Activated CD4-positive, CD25-positive, alpha-beta regulatory T cell treated with anti-CD3 and anti-CD28 coated beads, Interleukin-2, amount 50 U/mL, for 24 hours (primary cell): ENCODE measurements around the gene CDKAL1.

Experiments
- ATAC-seq, 2 donors: fragments of 150-1000 bp; cut with Tn5 transposase; one replicate each; pipeline ENCODE4 v1.10.0; 2021; ENCODE audit warnings: mild to moderate bottlenecking in 1 of 2, moderate library complexity in 1 of 2

Gene CDKAL1

DNA sequence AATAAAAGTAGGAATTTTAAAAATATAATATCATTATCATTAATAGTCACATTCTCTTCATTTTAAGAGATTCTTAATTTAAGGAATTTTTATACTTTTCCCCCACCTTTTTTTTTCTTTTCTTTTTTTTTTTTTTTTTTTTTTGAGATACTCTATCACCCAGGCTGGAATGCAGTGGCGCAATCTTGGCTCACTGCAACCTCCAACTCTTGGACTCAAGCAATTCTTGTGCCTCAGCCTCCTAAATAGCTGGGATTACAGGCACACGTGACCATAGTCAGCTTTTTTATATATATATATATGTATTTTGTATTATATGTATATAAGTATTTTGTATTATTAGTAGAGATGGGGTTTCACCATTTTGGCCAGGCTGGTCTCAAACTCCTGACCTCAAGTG lies 457.7 kb downstream of the CDKAL1 start:
- ATAC-seq = no peak

DNA sequence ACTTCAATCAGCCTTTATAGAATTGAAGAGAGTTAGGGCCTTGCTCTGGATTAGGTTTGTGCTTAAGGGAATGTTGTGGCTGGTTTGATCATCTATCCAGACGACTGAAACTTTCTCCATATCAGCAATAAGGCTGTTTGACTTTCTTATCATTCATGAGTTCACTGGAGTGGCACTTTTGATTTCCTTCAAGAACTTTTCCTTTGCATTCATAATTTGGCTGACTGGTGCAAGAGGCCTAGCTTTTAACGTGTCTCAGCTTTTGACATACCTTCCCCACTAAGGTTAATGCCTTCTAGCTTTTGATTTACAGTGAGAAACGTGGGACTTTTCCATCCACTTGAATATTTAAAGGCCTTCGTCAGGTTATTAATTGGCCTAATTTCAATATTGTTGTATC lies 461.8 kb downstream of the CDKAL1 start:
- ATAC-seq = no peak

DNA sequence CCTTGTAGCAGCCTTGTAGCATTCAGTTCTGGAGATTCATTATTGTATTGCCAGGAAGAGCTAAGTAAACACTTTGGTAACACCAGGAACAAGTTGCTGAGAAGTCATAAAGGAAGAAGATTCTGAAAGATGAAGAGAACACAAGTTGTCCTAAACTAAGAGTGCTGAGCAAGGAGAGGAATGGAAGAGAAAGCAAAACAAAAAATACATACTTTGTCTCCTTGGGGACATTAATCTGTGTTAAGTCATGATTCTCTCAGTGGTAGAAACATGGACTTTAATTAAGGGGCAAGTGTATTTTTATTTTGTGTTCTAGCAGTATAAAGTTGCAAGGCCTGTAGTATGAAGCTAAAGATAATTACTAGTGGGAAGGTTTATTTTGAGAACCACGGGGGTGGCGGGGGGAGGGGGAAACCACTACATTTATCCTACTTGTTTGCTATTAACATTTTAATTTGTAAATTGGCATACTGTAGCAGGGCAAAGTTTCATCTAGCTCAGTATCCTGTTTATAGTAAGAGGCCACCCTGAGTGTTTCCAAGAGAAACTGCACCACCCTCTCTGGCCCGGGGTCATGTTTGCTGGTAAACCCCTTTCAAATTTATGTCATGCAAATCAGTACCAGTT lies 463.0 kb downstream of the CDKAL1 start:
- ATAC-seq = no peak

DNA sequence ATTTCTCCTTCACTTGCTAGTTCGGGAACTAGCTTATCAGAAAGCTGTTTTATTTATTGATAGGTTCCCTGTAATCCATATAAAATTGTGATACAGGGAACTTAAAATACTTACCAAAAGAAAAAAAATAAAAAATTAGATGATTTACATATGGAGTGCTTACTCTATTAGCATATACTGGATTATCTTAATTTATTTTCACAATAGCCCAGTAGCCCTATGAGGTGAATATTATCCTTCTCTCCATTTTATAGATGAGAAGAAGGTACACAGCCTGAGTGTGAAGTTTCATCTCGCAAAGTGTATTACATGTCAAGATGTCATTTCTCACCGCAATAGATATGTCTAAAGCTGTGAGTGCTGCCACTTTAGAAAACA lies 463.5 kb downstream of the CDKAL1 start:
- no peak for ATAC-seq

DNA sequence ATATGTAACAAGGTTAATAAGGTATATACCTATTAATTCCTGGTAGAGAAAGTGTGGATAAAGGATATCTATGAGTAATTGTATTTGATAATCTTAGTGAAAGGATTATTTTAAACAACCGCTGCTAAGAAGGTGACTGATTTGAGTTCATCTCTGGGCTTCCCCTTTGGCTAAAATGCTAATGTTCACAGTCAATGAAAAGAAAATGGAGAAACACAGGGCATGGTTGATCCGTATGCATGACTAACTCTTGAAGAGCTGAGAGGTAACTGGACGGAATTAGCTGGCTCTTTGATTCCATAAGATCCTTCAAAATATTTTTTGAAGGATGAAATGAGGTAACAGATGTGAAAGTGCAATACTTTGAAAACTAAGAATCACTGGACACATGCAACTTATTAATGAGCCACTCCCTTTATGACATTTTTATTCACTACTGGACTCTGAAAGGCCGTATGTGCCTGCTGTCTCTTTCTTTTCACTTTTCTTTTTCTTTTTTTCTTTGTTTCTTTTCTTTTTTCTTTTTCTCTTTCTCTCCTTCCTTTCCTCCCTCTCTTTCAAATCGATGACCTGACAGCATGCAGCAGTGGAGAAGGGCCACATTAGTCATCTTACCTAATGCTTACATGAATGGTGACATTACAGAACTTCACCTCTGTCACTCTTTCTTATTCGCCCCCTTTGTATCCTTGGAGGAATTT lies 464.6 kb downstream of the CDKAL1 start:
- no peak for ATAC-seq

DNA sequence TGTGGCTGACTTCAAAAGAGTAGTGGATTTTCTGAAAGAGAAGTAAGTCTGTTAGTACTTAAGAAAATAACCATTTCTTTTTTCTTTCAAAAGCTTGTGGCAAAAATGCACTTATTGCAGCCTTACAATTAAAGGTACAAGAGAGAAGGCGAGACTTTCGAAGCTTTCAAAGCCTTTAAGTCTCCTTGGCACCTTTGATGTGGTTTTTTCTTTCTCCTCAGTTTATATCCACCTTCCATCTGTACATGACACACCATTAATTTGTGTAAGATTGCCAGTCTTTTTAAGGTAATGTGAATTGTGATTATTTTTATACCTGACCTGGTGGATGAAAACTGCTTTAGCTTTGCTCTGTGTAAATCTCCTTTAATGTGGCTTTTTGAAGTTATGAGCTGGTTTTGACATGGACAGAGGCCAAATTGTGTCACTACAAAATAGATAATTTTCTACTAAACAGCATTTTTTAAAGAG lies 466.1 kb downstream of the CDKAL1 start:
- no peak for ATAC-seq

DNA sequence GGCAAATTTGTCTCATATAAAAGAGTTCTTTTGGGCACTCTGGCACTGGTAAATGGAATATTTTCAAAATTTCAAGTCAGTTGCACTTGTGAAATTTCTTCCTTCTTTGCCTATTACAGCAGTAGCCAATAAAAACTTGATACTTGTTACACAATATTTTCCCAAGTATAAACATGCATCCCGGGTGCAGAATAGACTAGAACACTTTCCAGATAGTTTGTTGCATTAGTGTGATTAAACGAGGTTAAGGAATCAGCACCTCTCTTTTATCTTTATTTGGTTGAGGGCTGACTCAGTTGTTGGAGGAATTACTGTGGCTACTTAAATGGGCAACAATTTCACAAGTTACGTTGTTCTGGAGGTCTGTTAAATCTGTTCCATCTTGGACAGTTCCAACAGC lies 467.5 kb downstream of the CDKAL1 start:
- no peak for ATAC-seq

DNA sequence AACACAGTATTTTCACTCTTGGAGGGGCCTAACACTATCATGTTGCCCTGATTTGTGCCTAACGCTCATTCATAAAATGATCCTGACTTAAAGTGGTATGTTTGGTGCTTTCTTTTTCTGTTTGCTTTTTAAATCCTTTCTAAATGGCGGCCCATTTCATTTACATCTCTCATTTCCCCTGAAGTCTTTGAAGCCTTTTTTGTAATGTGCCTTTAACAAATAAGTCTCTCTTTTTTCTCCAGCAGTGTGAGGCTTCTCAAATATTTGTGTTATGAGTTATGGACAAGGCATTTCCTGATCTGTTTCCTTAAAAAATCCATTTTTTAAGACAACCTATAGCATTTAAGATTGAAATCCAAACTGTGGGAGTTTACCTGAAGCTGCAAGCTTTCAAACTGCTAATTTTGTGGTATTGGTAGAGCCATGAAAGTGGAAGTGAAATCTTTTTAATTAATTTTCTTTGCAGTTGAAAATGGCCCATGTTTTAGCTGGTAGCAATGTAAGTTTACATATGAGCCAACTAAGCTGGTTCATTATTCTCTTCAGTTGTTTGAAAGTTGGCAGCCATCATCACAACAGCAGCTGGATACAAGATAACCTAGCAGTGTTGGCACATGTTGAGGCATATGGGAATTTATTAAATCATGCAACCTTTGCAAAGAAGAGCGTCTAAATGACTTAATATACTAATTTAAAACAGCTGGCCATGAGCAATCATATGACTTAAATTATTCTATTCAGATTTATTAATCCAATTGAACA lies 469.7 kb downstream of the CDKAL1 start:
- no peak for ATAC-seq

DNA sequence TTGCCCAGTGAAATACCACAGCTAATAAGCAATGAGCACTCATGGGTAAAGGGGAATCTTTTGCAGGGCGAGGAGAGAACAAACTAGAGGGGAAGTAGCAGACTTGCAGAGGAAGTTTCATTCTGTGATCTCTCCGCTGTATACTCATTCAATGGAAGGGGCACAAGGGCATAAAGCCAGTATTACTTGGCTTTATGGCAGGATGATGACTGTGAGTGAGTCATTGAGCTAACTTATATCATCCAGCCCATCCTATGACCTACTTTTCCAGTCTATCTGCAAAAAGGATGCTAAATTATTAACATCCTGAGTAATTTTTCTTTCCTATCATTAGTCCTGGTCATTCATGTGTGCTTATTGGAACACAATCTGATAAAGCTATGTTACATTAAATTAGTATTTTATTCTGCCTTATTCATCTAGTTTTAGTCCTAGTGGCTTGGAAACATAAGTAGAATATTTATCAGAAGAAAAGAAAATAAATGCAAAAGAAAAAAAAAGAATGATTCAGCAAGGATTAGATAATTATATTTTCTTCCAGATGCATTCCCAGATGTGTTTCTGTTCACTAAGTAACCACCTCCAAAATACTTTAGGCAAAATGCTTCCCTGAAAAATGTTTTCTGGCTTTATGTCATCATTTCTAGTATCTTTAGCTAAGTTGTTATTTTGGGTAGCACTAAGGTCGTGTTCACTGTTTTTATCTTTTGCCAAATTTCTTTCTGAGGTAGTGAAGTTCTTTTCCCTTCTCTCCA lies 471.7 kb downstream of the CDKAL1 start:
- no peak for ATAC-seq

DNA sequence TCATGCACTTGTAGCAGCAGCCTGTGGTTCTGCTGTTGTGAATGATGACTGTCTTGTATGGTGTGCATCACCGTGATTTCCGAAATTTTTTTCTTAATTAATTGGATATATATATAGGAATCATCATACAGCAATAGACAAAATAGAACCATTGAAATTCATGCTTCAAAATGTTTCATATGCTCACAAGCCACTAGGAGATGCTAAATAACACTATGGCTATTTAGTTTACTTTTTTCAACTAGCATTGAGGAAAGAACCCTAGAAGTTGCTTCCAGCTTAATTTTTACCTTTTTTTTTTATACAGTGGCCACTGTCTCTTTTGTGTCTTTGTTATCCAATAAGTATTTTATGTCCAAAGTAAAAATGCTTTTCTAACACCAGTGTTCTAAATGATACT lies 485.4 kb downstream of the CDKAL1 start:
- ATAC-seq = no peak

DNA sequence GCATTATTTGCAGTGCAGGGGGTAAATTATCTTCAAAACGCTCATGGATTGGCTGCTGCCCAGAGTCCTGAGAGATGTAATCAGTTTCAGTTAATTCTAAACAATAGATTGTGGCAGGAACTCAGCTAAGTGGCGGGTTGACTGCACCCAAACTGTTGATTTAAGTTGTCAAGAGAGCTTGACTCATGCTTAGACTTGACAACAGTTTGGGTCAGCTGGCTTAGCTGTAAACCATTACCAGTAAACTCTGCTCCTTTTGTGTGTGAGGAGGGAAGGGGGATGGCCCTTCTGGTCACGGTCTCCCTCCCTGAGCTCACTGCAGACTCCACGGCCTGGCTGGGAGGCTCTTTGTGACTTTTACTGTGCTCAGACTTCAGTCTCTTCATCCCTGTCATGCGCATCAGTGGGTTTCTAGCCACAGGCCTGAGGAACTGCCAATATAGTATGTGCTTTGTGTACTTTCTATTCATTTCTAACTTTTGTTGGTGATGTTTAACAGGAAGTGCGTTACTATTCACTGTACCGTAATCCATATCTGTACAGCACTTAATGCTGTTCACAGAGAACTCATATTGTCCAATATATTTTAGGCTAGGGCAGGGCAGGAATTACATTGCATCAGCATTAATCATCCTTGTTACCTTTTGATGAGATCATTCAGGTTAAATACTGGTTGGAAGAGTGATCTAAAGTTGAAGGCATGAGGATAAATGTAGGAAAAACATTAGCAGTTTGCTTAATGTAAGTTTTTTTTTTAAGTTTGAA lies 488.3 kb downstream of the CDKAL1 start:
- no peak for ATAC-seq

DNA sequence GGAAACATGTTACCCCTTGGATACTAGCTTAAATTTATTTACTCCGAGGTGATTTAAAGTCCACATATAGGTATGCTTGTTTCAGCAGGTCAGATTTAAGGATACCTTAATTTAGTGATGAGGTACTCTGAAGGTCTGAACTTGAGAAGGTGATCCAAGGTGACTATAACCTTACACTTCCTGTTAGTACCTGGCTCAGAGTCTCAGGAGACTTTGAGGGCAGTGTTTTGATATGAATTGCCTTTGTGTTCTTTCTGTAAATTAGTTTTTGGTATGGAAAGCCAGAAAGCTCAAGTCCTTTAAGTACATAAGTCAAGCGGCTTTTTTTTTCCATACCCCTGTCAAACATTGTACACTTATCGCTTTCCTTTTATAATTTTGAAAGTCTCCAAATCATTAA lies 489.0 kb downstream of the CDKAL1 start:
- ATAC-seq = no peak

DNA sequence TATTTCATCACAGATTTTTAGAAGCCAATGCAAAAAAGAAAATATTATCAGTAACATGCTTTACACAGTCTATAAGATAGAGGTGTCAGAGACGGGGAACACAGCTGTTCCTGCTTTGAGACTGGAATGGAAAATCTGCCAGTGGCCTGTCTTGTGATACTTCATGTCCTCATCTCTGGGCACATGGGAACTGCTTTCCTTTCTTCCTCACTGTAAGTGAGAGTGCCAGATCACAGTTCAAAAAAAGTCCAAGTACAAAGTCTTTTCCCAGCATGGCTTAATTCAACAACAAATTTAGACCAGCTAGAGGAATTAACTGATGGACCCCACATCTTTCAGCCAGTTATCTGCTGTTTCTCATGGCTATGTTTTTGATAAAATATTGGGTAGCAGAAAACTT lies 490.4 kb downstream of the CDKAL1 start:
- no peak for ATAC-seq

DNA sequence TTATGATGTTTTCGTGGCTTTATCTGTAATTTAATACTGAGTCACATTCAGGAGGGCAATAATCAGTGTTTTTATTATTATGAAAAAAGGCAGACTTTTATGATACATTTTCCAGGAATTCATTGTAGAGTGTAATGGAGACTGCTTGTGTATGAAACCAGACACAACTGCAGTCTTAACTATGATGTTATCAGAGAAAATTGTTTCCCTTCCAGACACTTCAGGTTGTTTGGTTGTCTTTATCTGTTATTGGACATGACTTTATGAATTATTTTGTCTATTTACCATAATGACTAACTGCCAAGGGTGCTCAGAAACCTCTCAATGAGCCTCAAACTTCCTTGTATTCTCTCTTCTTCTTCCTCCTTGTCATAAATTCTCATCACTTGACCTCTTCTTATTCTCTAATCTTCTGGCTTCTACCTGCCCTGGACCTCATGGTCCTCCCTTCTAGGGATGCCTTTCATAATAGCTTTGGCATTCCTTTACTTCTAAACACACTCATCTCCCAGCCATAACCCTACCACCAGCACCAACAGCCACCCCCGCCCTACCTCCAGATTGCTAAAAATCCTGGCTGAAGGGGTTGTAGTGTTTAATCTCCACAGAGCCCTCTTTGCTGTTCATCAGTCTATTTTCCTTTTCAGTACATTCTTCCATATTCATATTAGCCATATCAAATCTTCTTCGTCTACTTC lies 492.5 kb downstream of the CDKAL1 start:
- no peak for ATAC-seq

DNA sequence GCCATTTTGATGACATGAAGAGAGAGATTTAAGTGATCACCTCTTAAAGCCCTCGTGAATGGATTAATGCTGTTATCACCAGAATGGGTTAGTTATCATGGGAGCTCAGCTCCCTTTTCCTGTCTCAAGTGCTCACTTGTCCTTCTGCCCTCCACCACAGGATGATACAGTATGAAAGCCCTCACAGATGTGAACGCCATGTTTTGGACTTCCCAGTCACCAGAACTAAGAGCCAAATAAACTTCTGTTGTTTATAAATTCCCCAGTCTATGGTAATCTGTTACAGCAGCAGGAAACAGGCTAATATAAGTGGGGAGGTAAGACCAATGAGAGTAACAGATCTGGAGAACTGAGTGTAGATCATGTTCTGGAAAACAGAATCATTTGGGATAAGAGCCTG lies 493.2 kb downstream of the CDKAL1 start:
- ATAC-seq = no peak

DNA sequence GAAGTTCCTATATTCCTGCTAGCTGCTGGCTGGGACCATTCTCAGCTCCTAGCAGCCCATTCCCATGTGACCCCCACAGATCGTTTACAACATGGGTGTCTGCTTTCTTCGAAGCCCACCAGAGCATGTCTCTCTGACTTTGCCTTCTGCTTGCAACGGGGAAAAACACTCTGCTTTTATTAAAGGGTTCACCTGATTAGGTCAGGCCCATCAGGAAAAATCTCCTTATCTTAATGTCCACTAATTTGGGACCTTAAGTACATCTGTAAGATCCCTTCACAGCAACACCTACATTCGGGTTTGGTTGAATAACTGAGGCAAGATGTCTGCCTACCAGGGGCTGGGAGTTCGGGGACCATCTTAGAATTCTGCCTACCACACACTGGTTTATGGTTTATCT lies 496.9 kb downstream of the CDKAL1 start:
- ATAC-seq = no peak

DNA sequence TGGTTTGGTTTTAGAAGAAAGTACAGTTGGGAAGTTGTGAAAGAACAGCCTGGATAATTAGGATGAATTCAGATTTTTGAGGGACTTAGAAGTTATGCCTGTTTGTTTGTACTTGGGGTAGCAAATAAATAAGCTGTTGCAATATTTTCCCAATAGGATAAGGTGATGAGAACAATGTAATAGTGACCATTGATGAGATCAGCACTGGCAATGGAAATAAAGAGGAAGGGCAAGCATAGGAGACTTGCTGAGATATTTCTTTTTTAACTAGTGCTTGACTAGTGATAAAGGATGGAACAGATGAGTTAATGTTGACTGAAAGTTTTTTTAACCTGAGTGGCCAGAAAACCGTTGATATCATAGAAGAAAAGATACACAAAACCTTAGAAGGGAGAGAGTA lies 498.8 kb downstream of the CDKAL1 start:
- ATAC-seq = no peak

DNA sequence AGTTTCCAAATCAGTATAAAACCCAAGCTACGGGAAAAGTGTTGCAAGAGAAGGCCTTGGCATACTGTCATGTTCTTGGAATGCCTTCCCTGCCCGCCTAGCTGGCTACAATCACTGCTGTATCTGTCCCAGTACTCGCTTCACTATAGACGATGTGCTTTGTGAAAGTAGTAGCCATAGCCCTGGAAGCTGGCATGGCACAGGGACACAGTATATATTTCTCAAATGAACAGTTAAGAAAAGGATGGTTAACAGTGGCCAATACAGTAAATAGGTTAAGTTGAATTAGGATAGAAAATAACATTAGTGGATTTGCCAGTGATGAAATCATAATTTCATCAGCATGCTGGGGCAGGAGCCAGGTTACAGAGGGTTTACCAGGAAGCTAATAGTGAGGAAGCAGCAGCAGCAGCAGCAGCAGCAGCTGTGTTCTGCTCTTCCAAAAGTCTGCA lies 499.3 kb downstream of the CDKAL1 start:
- no peak for ATAC-seq

DNA sequence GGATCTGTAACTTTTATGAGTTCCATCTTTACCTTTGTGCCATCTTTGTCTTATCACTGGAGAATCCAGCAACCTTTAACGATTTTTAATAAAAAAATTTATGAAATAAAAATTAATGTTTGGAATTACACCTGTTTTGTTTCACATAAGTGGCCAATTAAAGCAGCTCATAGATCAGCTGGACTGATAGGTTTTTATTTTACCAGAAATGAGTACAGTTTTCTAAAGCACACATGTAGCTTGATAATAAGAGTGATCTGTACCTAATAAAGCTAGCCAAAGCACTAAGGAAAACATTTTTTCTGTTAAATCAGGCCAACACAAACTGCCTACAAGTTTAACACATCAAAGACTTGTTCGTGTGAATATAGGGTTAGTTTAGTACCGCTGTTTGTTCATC lies 500.1 kb downstream of the CDKAL1 start:
- ATAC-seq = no peak

DNA sequence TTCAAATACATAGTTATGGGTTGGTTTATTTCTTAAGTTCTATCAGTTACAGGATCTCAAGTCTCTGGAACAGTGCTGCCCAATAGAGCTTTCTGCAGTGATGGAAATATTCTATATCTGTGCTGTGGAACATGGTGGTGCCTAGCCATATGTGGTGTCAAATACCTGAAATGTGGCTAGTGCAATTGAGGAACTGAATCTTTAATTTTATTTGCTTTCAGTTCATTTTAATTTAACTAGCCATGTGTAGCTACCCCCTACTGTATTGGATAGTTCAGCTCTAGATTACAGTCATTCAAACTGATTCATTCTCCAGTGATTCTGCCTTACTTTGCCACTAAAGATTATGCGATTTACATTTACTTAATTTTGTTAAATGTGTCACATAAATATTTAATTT lies 503.2 kb downstream of the CDKAL1 start:
- no peak for ATAC-seq

DNA sequence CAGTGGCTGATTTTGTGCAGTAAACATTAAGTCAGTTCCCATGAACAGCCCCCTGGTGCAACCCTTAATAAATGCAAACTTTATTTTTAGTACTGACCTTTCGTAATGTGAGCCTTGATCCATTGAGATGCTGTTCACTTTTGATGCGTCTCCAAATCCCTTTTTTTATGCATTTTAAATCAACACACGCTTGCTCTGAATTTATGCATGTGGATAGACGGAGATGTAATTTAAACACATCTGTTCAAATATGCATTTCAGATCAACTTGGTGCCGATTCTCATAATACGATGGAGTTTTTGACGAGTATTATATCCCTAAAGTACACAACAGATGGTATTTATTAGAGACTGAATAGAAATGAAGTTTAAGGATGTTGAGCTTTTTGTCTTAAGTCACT lies 505.7 kb downstream of the CDKAL1 start:
- ATAC-seq = no peak
